ENCODE results near the gene FUT9. TPM values are rescaled to one million over a fixed set of nuclear protein-coding genes. Genes with fewer than 3 reads are reported as not detected.

FUT9 gene
- total RNA-seq, 4 donors from 2014 or later, result not detected

DNA sequence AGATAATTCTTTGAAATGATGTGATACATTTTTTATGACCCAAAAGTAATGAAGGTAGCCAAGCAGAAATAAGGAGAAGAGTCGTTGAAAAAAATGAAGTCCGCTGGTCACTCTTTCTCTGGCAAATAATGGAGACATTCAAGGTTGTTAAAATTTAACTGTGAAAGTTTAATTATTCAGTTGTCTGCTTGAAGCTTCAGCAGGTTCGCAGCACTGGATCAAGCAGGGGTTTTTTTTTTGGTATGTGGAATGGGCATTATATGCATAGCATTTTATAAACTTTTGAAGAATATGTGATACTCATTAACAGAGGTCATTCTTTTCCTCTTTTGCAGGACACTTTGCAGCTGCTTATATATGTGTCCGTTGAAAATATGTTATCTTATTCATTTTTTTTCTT, 21.6 kb upstream of the FUT9 start:
- intact Hi-C loops (cut with DNase I), result no loop called here

GRCh38 chr6:95998133-95998532, 17.6 kb upstream of the FUT9 start:
- WGBS, 2 donors, result 65 to 67% methylated on average over 3 of the region's 3 CpGs
- TF ChIP-seq POLR2A (IDR thresholded peaks at IDR 0.05) (no peak), CTCF (IDR thresholded peaks at IDR 0.05) (no peak)
- Histone ChIP-seq H3K36me3 (no peaks in the 10 kb centered on the region), H3K4me1 (no peaks in the 10 kb centered on the region), H3K27ac (no peak overlapping the region), H3K4me3 (replicated peaks in 1 of 3) (no peak overlapping the region), H3K27me3 (no peaks in the 10 kb centered on the region), H3K9me3 (no peaks in the 10 kb centered on the region)
- DNase-seq, result no peak
- intact Hi-C loops (cut with DNase I), result no loop called here

More for the DNA sequence above, 21.6 kb upstream of the FUT9 start:
- TF ChIP-seq CTCF (IDR thresholded peaks at IDR 0.05) (no peak), POLR2A (IDR thresholded peaks at IDR 0.05) (no peak)
- 75 to 76% methylated on average over 4 of the region's 4 CpGs for WGBS, 2 donors
- Histone ChIP-seq H3K27me3 (no peaks in the 10 kb centered on the region), H3K4me3 (replicated peaks in 1 of 3) (no peak overlapping the region), H3K36me3 (no peaks in the 10 kb centered on the region), H3K27ac (no peak overlapping the region), H3K4me1 (no peaks in the 10 kb centered on the region), H3K9me3 (no peaks in the 10 kb centered on the region)
- DNase-seq, result no peak

DNA sequence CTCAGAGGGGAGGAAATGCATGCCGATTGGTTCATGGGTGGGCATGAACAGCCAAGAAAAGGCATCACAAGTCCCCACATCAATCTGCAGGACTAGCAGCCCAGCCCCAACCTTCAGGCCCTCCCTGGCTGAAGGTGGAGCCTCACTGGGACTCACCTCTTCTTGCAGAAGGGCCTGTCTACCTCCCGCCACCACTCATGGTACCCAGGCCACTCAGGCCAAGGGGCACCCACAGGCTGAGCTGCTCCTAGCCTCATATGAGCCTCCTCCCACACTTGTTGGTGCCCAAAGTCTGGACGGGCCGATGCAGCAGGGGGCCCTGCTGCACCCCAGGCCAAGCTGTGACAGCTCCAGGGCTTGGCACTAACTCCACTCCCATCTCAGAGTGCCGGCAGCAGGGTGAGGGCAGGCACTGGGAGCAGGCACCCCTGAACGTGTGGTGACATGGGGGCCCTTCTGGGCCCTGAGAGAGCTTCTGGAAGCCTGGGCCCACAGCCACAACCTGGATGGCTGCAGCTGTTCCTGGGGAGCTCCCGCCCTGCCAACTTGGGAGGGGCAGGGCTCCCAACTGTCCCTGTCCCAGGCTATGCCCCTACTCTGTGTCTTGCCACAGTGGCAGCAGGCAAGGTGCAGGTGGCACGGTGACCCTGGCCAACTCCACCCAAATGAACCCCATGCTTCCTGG, 13.7 kb upstream of the FUT9 start:
- WGBS, 2 donors, result 87 to 95% methylated on average over 3 to 8 of the region's 8 CpGs
- Histone ChIP-seq H3K4me1 (no peaks in the 10 kb centered on the region), H3K4me3 (replicated peaks in 1 of 3) (no peak overlapping the region), H3K9me3 (no peaks in the 10 kb centered on the region), H3K36me3 (no peaks in the 10 kb centered on the region), H3K27ac (no peak overlapping the region), H3K27me3 (no peaks in the 10 kb centered on the region)
- TF ChIP-seq POLR2A (IDR thresholded peaks at IDR 0.05) (no peak), CTCF (IDR thresholded peaks at IDR 0.05) (no peak)
- DNase-seq, result no peak
- intact Hi-C loops (cut with DNase I), result no loop called here

- intact Hi-C loops (cut with DNase I), result no loop called here
- Histone ChIP-seq H3K9me3 (no peaks in the 10 kb centered on the region), H3K27ac (no peak overlapping the region), H3K4me3 (replicated peaks in 1 of 3) (no peak overlapping the region), H3K4me1 (no peaks in the 10 kb centered on the region), H3K27me3 (no peaks in the 10 kb centered on the region), H3K36me3 (no peaks in the 10 kb centered on the region)
- WGBS, 2 donors, result 40% methylated on average over 1 of the region's 3 CpGs; no CpG with 5 or more reads in 1 of the 2 donors
- DNase-seq, result no peak
- TF ChIP-seq POLR2A (IDR thresholded peaks at IDR 0.05), result no peak
- no peak for TF ChIP-seq CTCF (IDR thresholded peaks at IDR 0.05)
Measured at GRCh38 chr6:96002576-96002910, 13.2 kb upstream of the FUT9 start.

DNA sequence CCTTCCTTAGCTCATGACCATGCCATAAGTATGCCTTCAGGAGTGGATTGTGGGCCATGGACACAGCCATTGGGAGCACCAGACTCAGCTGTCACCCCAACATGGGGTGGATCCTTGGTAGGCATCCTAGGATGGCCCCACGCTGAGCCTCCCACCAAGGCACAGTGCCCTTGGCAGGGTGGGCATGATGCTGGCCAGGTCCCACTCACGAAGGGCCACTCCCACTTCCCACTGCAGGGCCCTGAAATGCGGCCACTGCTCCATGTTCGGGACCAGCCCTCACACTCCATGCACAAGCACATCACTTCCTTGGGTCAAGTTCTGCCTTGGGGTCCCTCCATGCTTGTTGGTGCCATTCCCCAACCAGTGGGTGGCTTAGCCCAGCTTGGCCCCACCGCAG, 12.9 kb upstream of the FUT9 start:
- Histone ChIP-seq H3K4me1 (no peaks in the 10 kb centered on the region), H3K27me3 (no peaks in the 10 kb centered on the region), H3K9me3 (no peaks in the 10 kb centered on the region), H3K36me3 (no peaks in the 10 kb centered on the region), H3K4me3 (replicated peaks in 1 of 3) (no peak overlapping the region), H3K27ac (no peak overlapping the region)
- no peak for DNase-seq
- 78 to 100% methylated on average over 1 to 4 of the region's 5 CpGs for WGBS, 2 donors
- TF ChIP-seq POLR2A (IDR thresholded peaks at IDR 0.05) (no peak), CTCF (IDR thresholded peaks at IDR 0.05) (no peak)
- intact Hi-C loops (cut with DNase I), result no loop called here
